Stimulated activated CD8-positive, alpha-beta memory T cell treated with anti-CD3 and anti-CD28 coated beads, Interleukin-7, amount 100 ng/mL, for 1 hour (primary cell): ENCODE measurements around the gene GNG3.
A peak's percentile ranks its signal among the peaks of the same experiment; 100 is the strongest.
"Not testable (repeated sequence)": the region's sequence is repeated elsewhere in the genome, so short reads cannot be mapped to it uniquely, and the experiment has no call there.

Experiments
- DNase-seq, 2 donors: peaks; one replicate each; pipeline ENCODE4 v3.0.0-alpha.2; 2020; ENCODE audit warnings: low read depth in 2 of 2

Gene GNG3

GRCh38 chr11:62716816-62717215 lies 9.3 kb downstream of the GNG3 start:
- no peak for DNase-seq

DNA sequence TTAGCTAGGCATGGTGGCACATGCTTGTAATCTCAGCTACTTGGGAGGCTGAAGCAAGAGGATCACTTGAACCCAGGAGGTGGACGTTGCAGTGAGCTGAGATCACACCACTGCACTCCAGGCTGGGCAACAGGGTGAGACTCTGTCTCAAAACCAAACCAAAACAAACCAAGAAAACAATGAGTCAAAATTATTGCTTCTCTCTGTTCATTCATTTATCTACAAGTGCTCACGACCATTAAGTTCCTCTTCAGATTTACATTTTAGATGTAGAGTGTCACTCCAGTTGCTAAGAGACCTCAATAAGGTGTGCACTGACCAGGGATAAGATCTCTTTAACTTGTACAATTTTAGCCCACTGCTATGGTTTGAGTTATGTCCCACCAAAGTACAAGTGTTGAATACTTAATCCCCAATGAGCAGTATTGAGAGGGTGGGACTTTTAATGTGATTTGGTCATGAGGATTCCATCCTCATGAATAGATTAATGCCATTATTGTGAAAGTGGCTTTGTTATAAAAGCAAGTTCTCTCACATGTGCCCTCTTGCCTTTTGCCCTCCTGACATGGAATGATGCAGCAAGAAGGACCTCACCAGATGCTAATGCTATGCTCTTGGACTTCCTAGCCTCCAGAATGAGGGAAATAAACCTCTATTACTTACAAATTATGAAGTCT lies 12.0 kb downstream of the GNG3 start:
- no peak for DNase-seq

DNA sequence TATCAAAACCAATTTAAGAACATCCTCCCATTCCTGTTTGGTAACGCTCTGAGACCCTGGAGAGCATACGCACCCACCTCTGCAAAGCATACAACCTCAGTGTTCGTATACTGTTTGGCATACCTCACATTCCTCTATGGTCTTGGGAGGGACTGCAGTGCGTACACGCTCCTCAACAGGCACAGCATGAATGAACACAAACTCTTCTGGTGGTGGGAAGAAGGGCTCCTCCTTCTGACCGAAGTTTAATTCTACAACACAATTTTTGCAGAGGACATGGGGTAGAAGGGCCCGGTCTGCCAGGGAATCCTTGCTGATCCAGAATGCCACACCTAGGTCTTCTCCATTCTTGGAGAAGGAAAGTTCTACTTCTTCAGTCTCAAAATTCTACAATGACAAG lies 14.5 kb downstream of the GNG3 start:
- DNase-seq = no peak

GRCh38 chr11:62724171-62724570 lies 16.7 kb downstream of the GNG3 start:
- DNase-seq = no peak

- DNase-seq = no peak
Observed at GRCh38 chr11:62725646-62726045, 18.2 kb downstream of the GNG3 start.

- DNase-seq = no peak
Observed at GRCh38 chr11:62726156-62726914, 18.9 kb downstream of the GNG3 start.

GRCh38 chr11:62726915-62727164 lies 19.4 kb downstream of the GNG3 start:
- DNase-seq = no peak

DNA sequence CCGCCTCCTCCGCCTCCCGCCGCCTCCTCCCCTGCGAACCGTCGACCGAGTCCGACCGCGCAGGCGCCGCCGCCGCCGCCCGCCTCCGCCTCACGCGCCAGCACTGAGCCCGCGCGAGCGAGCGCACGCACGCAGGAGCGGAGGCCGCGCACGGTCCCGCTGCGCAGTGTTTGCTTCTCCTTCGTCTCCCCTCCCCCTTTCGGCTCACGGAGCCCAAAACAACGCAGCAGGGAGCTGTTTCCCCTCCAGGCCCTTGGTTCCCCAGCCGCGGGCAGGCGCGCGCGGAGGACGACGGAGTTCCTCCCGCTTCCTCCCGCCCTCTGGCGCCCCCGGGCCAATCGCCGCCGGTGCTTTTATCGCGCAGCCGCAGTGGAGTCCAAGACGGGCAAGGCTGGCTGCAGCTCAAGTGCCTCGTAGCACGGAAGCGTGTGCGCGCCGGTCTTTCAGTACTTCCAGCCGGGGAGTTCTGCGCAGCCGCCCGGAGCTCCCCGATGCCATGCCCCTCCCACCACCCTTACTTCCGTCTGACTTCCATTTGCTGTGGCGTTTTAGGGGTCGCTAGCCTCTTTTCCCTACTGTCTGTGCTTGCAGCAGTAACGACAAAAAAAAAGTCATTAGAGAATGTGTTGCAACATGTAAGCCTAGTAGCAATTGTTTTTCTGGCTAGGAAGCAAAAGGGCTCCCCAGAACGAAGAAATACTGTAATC lies 19.8 kb downstream of the GNG3 start, which contains the start of gene HNRNPUL2:
TSS of gene HNRNPUL2 (minus strand) at position 293 of the 707 bp plus-strand sequence. CDS start 301 bp downstream, outside the sequence.
- peak; percentile 93 to 96 for DNase-seq

- peak; percentile 46 to 52 for DNase-seq
Observed at GRCh38 chr11:62727872-62728170, 20.3 kb downstream of the GNG3 start.

DNA sequence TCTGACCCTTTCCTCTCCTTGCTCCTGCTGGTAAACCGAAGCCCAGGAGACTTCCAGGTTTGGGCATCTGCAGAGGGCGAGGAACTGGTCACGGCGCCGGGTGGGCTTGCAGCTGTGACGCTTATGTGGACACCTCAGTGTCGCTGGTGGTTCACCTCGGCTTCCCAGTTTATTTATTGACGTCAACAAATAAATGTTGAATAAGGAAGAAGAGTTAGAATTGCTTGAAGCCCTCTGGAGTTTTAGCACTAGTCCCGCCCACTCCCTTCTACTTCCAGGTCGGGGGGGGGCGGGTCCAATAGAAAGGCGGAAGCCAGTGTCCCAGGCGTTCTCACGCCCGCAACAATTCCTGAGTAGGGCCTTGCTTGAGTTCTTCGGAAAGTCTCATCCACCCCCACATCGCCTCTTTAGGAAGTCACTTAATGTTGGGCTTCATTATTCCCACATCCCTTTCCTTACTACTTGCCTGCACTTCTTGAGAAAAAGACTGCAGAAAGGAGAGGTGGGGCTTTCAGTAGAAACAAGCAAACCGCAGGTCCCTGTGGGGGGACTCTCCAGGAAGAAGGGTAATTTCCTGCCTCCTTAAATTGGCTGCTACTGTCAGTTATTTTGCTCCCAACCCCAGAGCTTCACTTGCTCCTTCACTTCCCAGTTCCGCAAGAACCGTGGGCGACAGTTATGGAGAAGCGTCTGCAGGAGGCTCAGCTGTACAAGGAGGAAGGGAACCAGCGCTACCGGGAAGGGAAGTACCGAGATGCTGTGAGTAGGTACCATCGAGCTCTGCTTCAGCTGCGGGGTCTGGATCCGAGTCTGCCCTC lies 20.9 kb downstream of the GNG3 start, which contains the start of gene TTC9C:
TSS of gene TTC9C (plus strand) at position 316 of the 818 bp plus-strand sequence. CDS start at position 679, 363 bp downstream.
- peak; percentile 58 to 71 for DNase-seq

- not testable (repeated sequence) for DNase-seq
Observed at GRCh38 chr11:62730076-62730475, 22.6 kb downstream of the GNG3 start.

DNA sequence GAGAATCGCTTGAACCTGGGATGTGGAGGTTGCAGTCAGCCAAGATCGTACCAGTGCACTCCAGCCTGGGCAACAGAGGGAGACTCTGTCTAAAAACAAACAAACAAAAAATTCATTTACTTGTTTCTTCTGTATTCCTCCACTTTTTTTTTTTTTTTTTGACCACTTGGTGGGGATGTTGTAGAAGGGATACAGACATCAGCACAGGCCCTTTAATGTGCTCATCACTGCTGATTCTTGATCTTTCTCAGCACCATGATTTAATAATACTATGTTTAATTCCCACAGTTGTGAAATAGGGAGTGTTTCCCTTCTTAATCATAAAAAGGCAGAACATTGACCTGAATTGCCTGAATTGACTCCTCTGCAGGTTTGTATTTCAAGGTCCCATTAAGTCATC lies 25.4 kb downstream of the GNG3 start:
- DNase-seq = no peak

- DNase-seq = no peak
Observed at GRCh38 chr11:62737196-62737595, 29.7 kb downstream of the GNG3 start.

GRCh38 chr11:62747475-62748160 lies 40.1 kb downstream of the GNG3 start:
- no peak for DNase-seq

GRCh38 chr11:62749931-62750330 lies 42.5 kb downstream of the GNG3 start:
- DNase-seq = not testable (repeated sequence)

DNA sequence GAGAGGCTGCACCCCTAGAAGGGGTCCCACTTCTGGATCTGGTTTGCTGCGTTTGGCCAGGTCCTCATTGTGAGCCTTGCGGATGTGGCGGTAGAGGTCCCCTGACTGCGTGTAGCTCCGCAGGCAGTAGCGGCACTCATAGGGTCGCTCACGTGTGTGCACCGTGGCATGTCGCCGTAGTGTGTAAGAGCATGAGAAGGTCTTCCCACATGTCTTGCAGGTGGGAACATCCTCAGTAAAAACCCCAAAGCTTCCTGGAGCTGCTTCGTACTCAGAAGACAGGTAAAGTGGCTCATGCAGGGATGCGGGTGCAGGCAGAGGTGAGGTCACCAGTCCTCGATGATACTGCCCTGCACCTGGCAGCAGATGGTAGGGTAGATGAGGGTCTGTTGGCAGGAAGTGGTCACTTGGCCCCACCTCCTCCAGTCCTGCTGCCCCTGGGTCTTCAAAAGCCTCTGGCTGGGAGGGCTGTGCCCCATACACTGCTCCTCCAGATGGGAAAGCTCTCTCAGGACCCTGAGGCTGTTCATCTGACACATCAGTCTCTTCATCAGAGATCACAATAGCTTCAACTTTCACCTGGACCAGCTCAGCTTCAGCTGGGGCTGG lies 44.8 kb downstream of the GNG3 start:
- no peak for DNase-seq

GRCh38 chr11:62752994-62753735 lies 45.7 kb downstream of the GNG3 start:
- DNase-seq = no peak

DNA sequence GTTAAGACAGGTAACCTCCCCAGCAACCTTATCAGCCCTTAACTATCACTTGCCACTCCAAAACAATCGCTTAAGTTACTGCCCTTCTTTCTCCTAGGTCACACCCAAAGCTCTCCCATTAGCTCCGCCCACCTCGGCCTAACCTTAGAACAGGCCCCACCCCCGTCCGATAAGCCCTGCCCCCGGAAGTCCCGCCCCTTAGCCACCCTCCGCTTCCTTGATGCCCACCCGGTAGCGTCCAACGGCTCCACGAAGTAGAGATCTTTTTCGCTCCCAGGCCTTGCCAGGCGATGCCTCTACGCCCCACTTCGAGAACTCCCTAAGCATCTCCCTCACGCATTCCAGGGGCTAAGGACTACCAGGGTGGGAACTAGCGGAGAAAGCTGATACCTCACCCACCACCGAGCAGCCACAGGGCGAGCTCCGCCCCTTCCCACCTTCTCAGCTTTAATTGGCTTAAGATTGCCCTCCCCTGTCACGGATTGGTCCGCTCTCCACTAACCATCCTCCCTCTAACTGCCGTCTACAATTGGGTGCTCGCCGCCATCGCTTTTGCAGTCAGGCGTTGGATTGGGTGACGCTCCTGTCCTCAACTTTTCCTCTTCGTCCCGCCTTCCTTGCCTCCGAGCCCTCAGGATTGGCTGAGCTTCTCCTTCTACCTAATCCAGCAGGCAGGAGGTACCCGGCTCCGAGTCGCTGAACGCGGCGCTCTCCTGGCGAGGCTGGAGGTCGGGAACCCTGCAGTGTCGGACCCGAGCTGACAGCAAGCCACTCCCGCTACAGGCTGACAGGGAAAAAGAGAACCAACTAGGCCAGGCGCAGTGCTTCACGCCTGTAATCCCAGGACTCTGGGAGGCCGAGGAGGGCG lies 46.5 kb downstream of the GNG3 start, which contains the start of gene ZBTB3:
TSS of gene ZBTB3 (minus strand) at position 425 of the 868 bp plus-strand sequence. CDS start 496 bp downstream, outside the sequence.
- peak; percentile 92 to 93 for DNase-seq

- no peak for DNase-seq
Observed at GRCh38 chr11:62755086-62755615, 47.7 kb downstream of the GNG3 start.
